GM12891 (cell line): ENCODE measurements around the gene LRP1.

ENCODE experiments used
- DNase-seq: peaks from one replicate; pipeline ENCODE4 v3.0.0; 2011; ENCODE audit warnings: low spot score; ENCODE audit not compliant: insufficient read length
- FAIRE-seq: peaks from 2 replicates; lab custom pipeline; 2011; peaks lifted over from hg19 to GRCh38; lab: Jason Lieb, UNC
- PAX5 ChIP-seq: IDR thresholded peaks from 2 replicates; pipeline ENCODE4 v1.6.1; 2011; ENCODE audit warnings: low read length, moderate library complexity, mild to moderate bottlenecking; ENCODE audit not compliant: insufficient read depth, severe bottlenecking
- POLR2A ChIP-seq: IDR thresholded peaks from 2 replicates; pipeline ENCODE4 v1.6.1; 2011; ENCODE audit warnings: low read depth, low read length, control low read depth
- POLR2AphosphoS5 ChIP-seq: IDR thresholded peaks from 2 replicates; pipeline ENCODE4 v1.6.1; 2011; ENCODE audit warnings: low read depth, low read length, control low read depth
- POU2F2 ChIP-seq: IDR thresholded peaks from 2 replicates; pipeline ENCODE4 v1.6.1; 2011; ENCODE audit warnings: low read depth, mild to moderate bottlenecking, control low read depth, low read length, moderate library complexity
- SPI1 ChIP-seq: IDR thresholded peaks from 2 replicates; pipeline ENCODE4 v1.6.1; 2011; ENCODE audit warnings: low read depth, low read length, control low read depth
- TAF1 ChIP-seq: IDR thresholded peaks from 2 replicates; pipeline ENCODE4 v1.6.1; 2011; ENCODE audit warnings: low read depth, low read length, control low read depth

Gene LRP1

GRCh38 chr12:57124261-57124877, 3.9 kb upstream of the LRP1 start:
- peak; percentile 59 for DNase-seq
- peak; percentile 80 for FAIRE-seq
- TF ChIP-seq POU2F2 (no peak), PAX5 (no peak), SPI1 (no peak), POLR2AphosphoS5 (no peak), TAF1 (no peak), POLR2A (no peak)

- TF ChIP-seq POU2F2 (no peak), TAF1 (no peak), PAX5 (no peak), POLR2AphosphoS5 (no peak), SPI1 (no peak), POLR2A (no peak)
- DNase-seq (no peak), FAIRE-seq (no peak)
Measured at GRCh38 chr12:57126061-57126460, 2.2 kb upstream of the LRP1 start.

GRCh38 chr12:57126561-57126960, 1.7 kb upstream of the LRP1 start:
- FAIRE-seq (no peak), DNase-seq (no peak)
- TF ChIP-seq SPI1 (no peak), TAF1 (no peak), POLR2A (no peak), POLR2AphosphoS5 (no peak), PAX5 (no peak), POU2F2 (no peak)

GRCh38 chr12:57127101-57127725, 1.1 kb upstream of the LRP1 start:
- DNase-seq (no peak), FAIRE-seq (peak; percentile 70)
- no peak for TF ChIP-seq SPI1
- no peak for TF ChIP-seq POLR2AphosphoS5
- TF ChIP-seq TAF1, result no peak

GRCh38 chr12:57128519-57129247, 400 bp downstream of the LRP1 start:
- DNase-seq (no peak), FAIRE-seq (no peak)
- TF ChIP-seq POU2F2 (no peak), POLR2A (no peak), TAF1 (no peak), PAX5 (no peak)

GRCh38 chr12:57129321-57129842, 1.1 kb downstream of the LRP1 start:
- no peak for DNase-seq
- no peak for TF ChIP-seq TAF1
- TF ChIP-seq POLR2A, result no peak
- TF ChIP-seq SPI1, result no peak
- TF ChIP-seq POU2F2, result no peak
- TF ChIP-seq PAX5, result no peak
- FAIRE-seq, result no peak

GRCh38 chr12:57129889-57130288, 1.6 kb downstream of the LRP1 start:
- no peak for DNase-seq
- FAIRE-seq, result no peak
- no peak for TF ChIP-seq TAF1

GRCh38 chr12:57130941-57131340, 2.7 kb downstream of the LRP1 start:
- no peak for TF ChIP-seq POLR2A
- TF ChIP-seq SPI1, result no peak
- no peak for TF ChIP-seq TAF1
- no peak for TF ChIP-seq POLR2AphosphoS5
- TF ChIP-seq POU2F2, result no peak
- no peak for TF ChIP-seq PAX5
- FAIRE-seq, result no peak
- no peak for DNase-seq

GRCh38 chr12:57131896-57132744, 3.8 kb downstream of the LRP1 start:
- DNase-seq, result no peak
- no peak for FAIRE-seq
- TF ChIP-seq POLR2A (no peak), SPI1 (no peak), POLR2AphosphoS5 (no peak), TAF1 (no peak), PAX5 (no peak), POU2F2 (no peak)
